Ovary (tissue), 9 donors: Measurements from ENCODE around the gene DPEP1. TPM values are rescaled to one million over a fixed set of nuclear protein-coding genes. Genes with fewer than 3 reads are reported as not detected.

Experiments used
- DNase-seq, 5 donors: peaks; one replicate each; pipeline ENCODE4 v3.0.0-alpha.2; 2019 to 2020
- H3K27ac ChIP-seq, 2 donors: fragments of 200-600 bp; one replicate each; pipeline versions ENCODE4 v1.5.1 to v1.8.0; 2019 to 2022
- H3K27me3 ChIP-seq: fragments of 200-600 bp; one replicate; pipeline ENCODE4 v1.8.0; 2022
- H3K36me3 ChIP-seq: fragments of 200-600 bp; sonication (generic); one replicate; pipeline ENCODE4 v1.5.1; 2019
- H3K4me1 ChIP-seq: one replicate; pipeline ENCODE4 v1.8.1; 2013; ENCODE audit warnings: mild to moderate bottlenecking, moderate library complexity; ENCODE audit not compliant: insufficient read depth
- H3K4me3 ChIP-seq: fragments of 200-600 bp; sonication (generic); one replicate; pipeline ENCODE4 v1.5.1; 2017
- H3K9me3 ChIP-seq, 2 donors: fragments of 200-600 bp in 1 of 2; sonication (generic) in 1 of 2; one replicate each; pipeline versions ENCODE4 v1.5.1 to v1.8.1; 2013 to 2019; ENCODE audit warnings: mild to moderate bottlenecking in 1 of 2, moderate library complexity in 1 of 2
- CTCF ChIP-seq, 3 donors: fragments of 450-650 bp in 2 of 3; fragments of 200-600 bp in 1 of 3; IDR thresholded peaks; one replicate each; pipeline versions ENCODE4 v1.5.1 to v1.8.0; 2016 to 2022; ENCODE audit warnings: antibody characterized with exemption in 3 of 3, mild to moderate bottlenecking in 1 of 3
- EP300 ChIP-seq: sonication (generic); formaldehyde crosslinking; IDR thresholded peaks from one replicate; pipeline ENCODE4 v1.6.1; 2017; ENCODE audit warnings: antibody characterized with exemption
- POLR2A ChIP-seq: fragments of 450-650 bp; IDR thresholded peaks from one replicate; pipeline ENCODE4 v1.6.1; 2017; ENCODE audit warnings: antibody characterized with exemption, mild to moderate bottlenecking, moderate library complexity
- WGBS, 3 donors: extraction: QIAGEN DNeasy Blood & Tissue Kit in 1 of 3; methylation state at CpG; one replicate each; pipeline versions ENCODE4 v1.1.5 to v1.1.7; 2013 to 2017; 5-methylcytosine and 5-hydroxymethylcytosine counted together
- intact Hi-C, 4 donors: fragments of 100-400 bp; cut with DNase I; formaldehyde crosslinking; loops; one replicate each; pipeline versions ENCODE4 v1.11.0 to v1.15.1; 2022 to 2023
- polyA plus RNA-seq, 2 donors: library from polyadenylated mRNA; stranded (reverse); fragments of 200-250 nt in 1 of 2; fragments of 350-450 nt in 1 of 2; fragmentation: Illumina TruSeq in 1 of 2; extraction: RNeasy Lipid Tissue Mini Kit (QIAGEN cat#74804) in 1 of 2; gene quantifications; one replicate each; pipeline ENCODE4 v1.2.3, GENCODE V29; 2013 to 2014
- total RNA-seq, 7 donors: library from RNA; depleted of rRNA in 2 of 7; stranded (reverse); fragments of >200 nt in 2 of 7; fragmentation: NEBNext Ultra II Directional in 3 of 7; extraction: Animal tissue kit (Norgen Biotek cat#: 25700) in 3 of 7; gene quantifications; one replicate each; pipeline versions ENCODE4 v1.1.0 to v1.2.4, GENCODE V29; 2016 to 2023
- donor health status: DM: no; HTN: no; CAD: no; lungs with moderate emphysema.
- donor health status: DM: no; HTN: no; CAD: no.
- donor health status: Bipolar disorder and iron deficiency.
- donor health status: DM: yes; HTN: yes; CAD: no.
- donor health status: DM: no; HTN: no; CAD: no.
- donor health status: DM: yes; HTN: yes; CAD: no.

The DPEP1 gene
- total and polyA plus RNA-seq, 9 donors, result 0.30 to 5.7 (median 1.3) TPM; not detected in 1

GRCh38 chr16:89646906-89647305 is 33.5 kb downstream of the DPEP1 start:
- Histone ChIP-seq H3K4me3 (no peak overlapping the region), H3K27me3 (no peaks in the 10 kb centered on the region), H3K36me3 (no peaks in the 10 kb centered on the region), H3K27ac (no peak overlapping the region), H3K4me1 (no peaks in the 10 kb centered on the region), H3K9me3 (no peaks in the 10 kb centered on the region)
- 86 to 90% (median 87%) methylated on average over 8 to 12 of the region's 12 CpGs for WGBS, 3 donors
- TF ChIP-seq POLR2A, result no peak
- TF ChIP-seq EP300, result no peak
- no peak for TF ChIP-seq CTCF (IDR thresholded peaks at IDR 0.05)
- DNase-seq, result no peak
- intact Hi-C loops, result no loop called here

GRCh38 chr16:89651584-89651983 is 38.1 kb downstream of the DPEP1 start:
- Histone ChIP-seq H3K4me3 (no peak overlapping the region), H3K36me3 (no peaks in the 10 kb centered on the region), H3K4me1 (peaks cover 3% of the 10 kb centered on the region), H3K27ac (no peak overlapping the region), H3K27me3 (no peaks in the 10 kb centered on the region), H3K9me3 (no peaks in the 10 kb centered on the region)
- 86 to 90% (median 87%) methylated on average over 15 of the region's 15 CpGs for WGBS, 3 donors
- TF ChIP-seq CTCF (IDR thresholded peaks at IDR 0.05) (no peak), POLR2A (no peak), EP300 (no peak)
- intact Hi-C loops, result no loop called here
- DNase-seq, result no peak

GRCh38 chr16:89653656-89654295 is 40.3 kb downstream of the DPEP1 start:
- WGBS, 3 donors, result 80 to 87% (median 83%) methylated on average over 10 of the region's 10 CpGs
- Histone ChIP-seq H3K27me3 (no peaks in the 10 kb centered on the region), H3K4me1 (peaks cover 12% of the 10 kb centered on the region), H3K4me3 (no peak overlapping the region), H3K36me3 (no peaks in the 10 kb centered on the region), H3K27ac (no peak overlapping the region), H3K9me3 (no peaks in the 10 kb centered on the region)
- TF ChIP-seq CTCF (IDR thresholded peaks at IDR 0.05), result no peak
- no peak for TF ChIP-seq EP300
- no peak for TF ChIP-seq POLR2A
- intact Hi-C loops, result no loop called here
- no peak for DNase-seq

- TF ChIP-seq EP300, result no peak
- TF ChIP-seq CTCF (IDR thresholded peaks at IDR 0.05), result no peak
- no peak for TF ChIP-seq POLR2A
- DNase-seq, result no peak
- intact Hi-C loops, result no loop called here
- Histone ChIP-seq H3K4me3 (no peak overlapping the region), H3K9me3 (no peaks in the 10 kb centered on the region), H3K36me3 (no peaks in the 10 kb centered on the region), H3K27me3 (no peaks in the 10 kb centered on the region), H3K4me1 (peaks cover 13% of the 10 kb centered on the region), H3K27ac (no peak overlapping the region)
- 74 to 82% (median 78%) methylated on average over 10 of the region's 10 CpGs for WGBS, 3 donors
Measured at GRCh38 chr16:89655062-89655643, 41.7 kb downstream of the DPEP1 start.
